NCI-H1694 treated with DMSO at 0.1 percent for 48 hours (cell line): ENCODE results near the gene LEUTX.
A peak's percentile ranks its signal among the peaks of the same experiment; 100 is the strongest.
"Not testable (repeated sequence)": the region's sequence is repeated elsewhere in the genome, so short reads cannot be mapped to it uniquely, and the experiment has no call there.

Experiments
- DNase-seq: peaks from one replicate; lab custom pipeline; 2025; lab: John Stamatoyannopoulos, UW

The LEUTX gene, protein sequence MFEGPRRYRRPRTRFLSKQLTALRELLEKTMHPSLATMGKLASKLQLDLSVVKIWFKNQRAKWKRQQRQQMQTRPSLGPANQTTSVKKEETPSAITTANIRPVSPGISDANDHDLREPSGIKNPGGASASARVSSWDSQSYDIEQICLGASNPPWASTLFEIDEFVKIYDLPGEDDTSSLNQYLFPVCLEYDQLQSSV

DNA sequence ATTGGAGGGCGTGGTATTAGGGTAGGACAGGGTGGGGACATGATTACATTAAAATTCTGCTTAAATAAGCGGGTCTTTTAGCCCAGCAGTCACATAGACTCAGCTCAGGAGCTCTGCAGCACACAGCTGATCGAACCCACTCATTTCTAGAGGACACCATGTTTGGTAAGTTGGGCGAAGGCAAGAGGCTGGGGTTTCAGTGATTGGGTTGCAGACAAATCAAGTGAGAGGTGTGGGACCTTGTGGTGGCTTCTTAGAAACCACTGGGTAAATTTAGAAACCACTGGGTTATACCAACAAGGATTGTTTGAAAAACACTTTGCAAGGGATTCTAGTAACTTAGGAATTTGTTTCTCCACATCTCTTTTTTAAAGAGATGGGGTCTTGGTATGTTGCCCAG, at the start of gene LEUTX:
TSS of gene LEUTX (plus strand) at position 92 of the 400 bp plus-strand sequence. CDS start at position 159, 67 bp downstream.
- DNase-seq, result no peak

DNA sequence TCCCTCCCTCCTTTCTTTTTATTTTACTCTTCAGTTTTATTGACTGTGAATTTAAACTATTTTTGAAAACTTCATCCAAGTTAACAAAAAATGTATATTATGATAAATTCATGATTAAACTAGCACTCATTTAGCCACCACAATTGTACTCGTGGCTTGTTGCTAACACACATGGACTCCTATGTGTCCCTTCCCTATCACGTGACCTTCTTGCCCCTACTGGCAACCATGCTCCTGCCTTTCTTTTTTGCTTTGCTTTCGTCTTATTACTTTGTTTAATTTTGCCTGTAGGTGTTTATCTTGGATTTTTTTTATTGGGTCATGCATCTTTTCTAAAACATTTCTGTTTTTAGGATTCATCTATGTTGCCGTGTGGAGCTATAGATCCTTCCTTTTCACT, 49.1 kb upstream of the LEUTX start:
- DNase-seq, result no peak

DNA sequence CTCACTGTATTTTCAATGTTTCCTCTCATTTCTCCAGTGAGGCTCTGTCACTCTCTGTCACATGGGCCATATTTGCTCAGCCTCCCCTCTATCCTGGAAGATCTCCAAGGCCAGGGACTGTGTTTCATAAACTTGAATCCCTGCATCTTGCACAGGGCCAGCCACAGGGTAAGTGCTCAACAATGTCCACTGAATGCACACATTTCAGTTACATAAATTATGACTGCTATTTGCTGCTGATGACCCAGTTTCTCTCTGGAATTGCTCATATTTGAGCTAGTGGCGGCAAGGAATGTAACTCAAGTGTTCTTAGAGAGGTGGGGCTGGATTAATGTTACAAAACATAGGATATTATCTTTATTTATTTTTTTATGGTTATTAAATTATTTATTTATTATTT, 47.0 kb upstream of the LEUTX start:
- DNase-seq, result no peak

DNA sequence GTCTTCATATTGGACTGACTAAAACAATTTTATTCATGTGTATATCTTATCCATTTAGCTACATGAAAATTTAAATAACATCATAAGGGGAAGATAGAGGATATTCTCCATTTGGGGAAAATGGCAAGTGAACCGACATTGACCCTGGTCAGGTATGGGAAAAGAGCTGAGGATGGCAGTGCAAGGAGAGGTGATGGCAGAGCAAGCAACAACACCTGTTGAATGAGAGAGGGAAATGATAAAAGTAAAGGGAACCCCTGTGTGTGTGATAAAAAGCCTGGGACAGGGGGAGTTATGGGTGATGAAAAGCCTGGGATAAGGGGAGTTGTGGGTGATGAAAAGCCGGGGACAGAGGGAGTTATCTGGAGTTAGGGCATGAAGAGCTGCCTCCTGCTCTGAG, 44.8 kb upstream of the LEUTX start:
- no peak for DNase-seq

DNA sequence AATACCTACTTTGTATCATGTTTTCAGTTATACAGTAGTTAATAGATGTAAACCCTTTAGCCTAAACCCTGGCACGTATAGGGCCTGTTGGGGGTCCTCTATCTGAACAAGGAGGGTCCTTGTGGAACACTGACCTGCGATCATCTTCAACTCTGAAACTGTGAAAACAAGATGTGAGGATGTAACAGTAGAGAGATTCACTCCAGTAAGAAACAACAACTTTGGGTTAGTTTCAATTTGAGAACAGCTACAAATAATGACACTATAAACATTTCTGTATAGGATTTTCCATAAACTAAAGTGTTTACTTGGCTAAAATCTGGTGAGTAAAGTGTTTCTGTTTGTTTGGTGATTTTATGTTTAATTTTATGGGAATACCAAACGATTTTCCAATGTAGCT, 43.0 kb upstream of the LEUTX start:
- no peak for DNase-seq

DNA sequence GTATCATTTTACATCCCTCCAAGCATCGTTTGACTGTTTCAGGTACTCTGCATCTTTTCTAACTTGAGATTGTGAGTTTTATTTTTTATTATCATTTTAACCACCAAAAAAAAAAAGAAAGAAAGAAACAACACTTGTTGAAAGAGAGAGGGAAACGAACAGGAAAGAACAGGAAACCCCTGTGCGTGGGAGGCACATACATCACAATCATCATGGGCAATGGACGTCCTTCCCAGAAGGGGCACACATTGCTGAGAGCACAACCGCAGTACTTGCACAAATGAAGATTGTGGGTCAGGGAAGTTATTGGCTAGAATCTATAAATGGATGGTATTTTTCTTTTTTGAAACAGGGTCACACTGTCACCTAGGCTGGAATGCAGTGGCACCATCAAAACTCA, 42.6 kb upstream of the LEUTX start:
- DNase-seq, result no peak

DNA sequence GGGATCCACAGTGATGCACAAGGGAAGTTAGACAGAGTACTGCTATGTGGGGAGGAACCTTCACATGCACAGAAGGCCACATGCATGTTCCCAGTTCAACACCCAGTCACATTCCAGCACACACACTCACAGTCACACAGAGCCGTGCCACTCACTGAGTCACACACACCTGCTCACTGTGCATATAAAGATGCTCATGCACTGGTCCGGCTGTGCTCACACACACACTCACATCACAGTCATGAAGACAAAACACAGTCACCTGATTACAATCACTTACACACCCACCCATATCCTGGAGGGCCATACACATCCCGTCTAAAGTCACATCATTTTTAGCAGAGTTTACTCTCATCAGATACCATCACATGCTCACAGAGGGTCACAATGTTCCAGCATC, 41.3 kb upstream of the LEUTX start:
- no peak for DNase-seq

DNA sequence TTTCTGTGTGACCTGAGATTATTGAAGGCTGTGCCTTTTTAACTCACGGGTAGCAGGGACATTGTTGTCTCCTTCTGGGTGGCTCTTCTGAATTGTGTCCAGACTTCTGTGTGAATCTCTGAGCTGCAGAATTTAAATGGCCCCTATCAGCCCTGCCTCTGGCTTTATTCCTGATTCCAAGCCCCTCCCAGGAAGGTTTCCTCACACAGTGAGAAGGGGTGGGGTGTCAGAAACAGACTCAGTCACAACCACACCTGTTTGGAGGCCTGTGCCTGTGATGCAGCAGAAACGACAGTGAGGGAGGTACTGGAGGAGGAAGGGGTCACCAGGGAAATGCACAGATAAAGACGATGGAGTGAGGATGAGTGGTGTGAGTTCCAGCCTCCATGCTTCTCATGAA, 40.8 kb upstream of the LEUTX start, which contains the start of gene CLC:
TSS of gene CLC (minus strand) at position 139 of the 400 bp plus-strand sequence. CDS start at position 62, 77 bp downstream.
- DNase-seq, result no peak

DNA sequence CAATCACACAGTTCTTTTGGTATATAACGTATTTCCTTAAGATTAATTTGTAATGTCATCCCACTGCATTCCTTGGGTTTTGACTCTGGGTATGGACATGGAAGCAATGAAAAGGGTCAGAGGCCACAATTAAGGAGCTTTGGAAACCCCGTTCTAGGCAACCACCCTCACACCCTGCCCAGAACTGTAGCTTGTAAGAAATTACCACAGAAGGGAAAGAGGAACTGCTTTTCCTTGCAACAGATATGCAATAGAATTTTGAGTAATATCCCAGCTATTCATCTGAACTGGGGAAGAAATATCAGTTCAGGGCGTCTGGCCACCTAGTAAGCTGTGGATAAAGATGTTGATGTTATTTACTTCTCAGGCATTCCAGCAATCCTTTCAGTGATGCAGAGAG, 39.8 kb upstream of the LEUTX start:
- DNase-seq, result no peak

DNA sequence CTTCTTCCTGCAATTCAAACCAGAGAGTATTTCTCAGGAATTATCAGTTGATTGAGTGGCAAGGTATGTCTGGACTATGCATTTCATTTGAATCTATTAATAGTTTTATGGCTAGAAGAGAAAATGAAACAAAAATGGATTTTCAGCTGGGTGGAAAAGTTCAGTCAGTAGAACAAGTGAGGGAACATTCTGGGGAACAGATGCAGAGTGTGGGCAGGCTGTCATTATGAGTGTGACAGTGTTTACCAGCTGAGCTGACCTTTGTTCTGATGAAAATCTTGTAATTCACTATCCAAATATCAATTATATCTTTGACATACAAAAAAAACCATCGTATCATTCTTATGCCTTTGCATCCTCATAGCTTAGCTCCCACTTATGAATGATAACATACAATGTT, 38.3 kb upstream of the LEUTX start:
- no peak for DNase-seq

DNA sequence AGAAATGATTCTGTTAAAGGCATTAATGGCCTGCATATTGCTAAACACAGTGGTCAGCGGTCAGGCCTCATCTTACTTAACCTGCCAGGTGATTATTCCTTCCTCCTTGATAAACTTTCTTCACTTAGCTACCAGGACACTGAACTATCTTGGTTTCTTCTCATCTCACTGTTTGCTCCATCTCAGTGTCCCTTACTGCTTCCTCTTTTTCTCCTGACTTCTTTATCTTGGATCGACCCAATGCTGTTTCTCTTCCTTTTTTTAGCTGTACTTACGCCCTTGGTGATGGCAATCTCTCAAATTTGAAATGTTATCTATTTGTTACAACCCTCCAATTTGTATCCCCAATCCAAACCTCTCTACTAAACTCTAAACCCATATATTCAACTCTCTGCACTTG, 33.0 kb upstream of the LEUTX start:
- no peak for DNase-seq

DNA sequence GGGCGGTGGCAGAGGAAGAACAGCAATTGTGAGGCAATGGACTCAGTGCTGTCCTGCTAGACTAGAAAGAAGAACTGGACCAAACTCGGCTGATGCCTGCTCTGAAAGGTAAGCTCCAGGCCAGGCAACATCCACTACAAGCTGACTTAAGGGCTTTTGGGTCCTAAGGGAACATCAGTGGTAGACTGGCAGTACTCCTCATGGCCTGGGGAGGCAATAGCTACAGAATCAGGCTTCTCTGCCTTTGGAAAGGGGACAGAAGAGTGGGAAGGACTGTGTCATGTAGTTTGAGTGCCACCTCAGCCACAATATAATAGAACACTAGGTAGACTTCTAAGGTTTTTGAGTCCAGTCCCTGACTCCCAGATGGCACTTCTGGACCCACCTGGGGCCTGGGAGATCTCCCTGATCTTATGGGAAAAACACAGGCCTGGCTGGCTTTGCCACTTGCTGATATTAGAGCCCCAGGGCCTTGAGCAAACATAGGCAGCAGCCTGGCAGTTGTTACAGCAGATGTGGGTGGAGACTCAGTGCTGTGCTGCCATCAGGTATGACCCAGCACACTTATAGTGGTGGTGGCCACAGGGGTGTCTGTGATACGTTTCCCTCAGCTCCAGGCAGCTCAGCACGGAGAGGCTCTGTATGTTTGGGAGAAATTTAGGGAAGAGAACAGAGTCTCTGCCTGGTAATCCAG, 31.7 kb upstream of the LEUTX start:
- DNase-seq, result no peak

DNA sequence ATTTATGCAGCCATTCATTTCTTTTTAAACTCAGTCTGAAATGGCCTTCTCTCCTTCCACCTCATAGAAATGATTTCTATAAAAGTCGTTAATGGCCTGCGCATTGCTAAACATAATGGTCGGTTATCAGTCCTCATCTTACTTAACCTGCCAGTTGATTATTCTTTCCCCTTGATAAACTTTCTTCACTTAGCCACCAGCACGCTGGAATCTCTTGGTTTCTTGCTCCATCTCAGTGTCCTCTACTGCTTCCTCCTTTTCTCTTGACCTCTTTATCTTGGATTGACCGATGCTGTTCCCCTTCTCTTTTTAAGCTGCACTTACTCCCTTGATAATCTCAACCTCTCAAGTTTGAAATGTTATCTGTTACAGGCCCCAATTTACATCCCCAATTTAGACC, 28.7 kb upstream of the LEUTX start:
- no peak for DNase-seq

DNA sequence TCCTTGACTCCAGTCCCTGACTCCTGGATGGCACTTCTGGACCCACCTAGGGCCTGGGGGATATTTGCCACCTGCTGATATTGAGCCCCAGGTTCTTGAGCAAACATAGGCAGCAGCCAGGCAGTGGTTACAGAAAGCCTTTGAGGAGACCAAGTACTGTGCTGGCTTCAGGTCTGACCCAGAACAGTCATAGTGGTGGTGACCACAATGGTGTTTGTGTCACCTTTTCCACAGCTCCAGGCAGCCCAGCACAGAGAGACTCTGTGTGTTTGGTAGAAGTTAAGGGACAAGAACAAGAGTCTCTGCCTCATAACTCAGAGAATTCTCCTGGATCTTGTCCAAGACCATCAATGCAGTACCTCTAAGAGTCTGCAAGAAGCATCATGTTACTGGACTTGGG, 26.3 kb upstream of the LEUTX start:
- no peak for DNase-seq

DNA sequence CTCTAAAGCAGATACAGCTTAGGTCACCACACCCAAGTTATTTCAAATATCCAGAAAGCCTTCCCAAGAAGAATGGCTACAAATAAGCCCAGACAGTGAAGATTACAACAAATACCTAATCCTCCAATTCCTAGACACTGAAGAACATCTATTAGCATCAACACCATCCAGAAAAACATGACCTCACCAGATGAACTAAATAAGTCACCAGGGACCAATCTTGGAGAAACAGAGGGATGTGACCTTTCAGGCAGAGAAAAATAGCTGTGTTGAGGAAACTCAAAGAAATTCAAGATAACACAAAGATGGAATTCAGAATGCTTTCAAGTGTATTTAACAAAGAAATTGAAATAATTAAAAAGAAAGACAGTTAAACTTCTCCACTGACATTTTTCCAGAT, 25.9 kb upstream of the LEUTX start:
- no peak for DNase-seq

DNA sequence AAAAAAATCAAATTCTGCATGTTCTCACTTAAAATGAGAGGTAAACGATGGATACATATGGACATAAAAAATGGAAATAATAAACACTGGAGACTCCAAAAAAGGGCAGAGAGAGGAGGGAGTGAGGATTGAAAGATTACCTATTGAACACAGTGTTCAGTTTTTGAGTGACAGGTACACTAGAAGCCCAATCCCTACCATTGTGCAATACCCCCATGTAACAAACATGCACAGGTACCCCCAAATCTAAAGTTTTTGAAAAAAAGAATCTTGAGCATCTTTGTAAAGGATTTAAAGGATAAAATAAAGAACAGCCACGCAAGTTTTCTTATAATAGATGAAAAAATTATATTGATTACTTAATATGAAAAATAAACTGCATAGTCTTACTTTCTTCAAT, 24.1 kb upstream of the LEUTX start:
- DNase-seq, result no peak

DNA sequence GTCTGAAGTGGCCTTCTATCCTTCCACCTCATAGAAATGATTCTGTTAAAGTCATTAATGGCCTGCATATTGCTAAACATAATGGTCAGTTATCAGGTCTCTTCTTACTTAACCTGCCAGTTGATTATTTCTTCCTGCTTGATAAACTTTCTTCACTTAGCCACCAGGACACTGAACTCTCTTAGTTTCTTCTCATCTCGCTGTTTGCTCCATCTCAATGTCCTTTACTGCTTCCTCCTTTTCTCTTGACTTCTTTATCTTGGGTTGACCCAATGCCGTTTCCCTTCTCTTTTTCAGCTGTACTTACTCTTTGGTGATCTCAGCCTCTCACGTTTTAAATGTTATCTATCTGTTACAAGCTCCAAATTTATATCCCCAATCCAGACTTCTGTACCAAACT, 23.7 kb upstream of the LEUTX start:
- no peak for DNase-seq

DNA sequence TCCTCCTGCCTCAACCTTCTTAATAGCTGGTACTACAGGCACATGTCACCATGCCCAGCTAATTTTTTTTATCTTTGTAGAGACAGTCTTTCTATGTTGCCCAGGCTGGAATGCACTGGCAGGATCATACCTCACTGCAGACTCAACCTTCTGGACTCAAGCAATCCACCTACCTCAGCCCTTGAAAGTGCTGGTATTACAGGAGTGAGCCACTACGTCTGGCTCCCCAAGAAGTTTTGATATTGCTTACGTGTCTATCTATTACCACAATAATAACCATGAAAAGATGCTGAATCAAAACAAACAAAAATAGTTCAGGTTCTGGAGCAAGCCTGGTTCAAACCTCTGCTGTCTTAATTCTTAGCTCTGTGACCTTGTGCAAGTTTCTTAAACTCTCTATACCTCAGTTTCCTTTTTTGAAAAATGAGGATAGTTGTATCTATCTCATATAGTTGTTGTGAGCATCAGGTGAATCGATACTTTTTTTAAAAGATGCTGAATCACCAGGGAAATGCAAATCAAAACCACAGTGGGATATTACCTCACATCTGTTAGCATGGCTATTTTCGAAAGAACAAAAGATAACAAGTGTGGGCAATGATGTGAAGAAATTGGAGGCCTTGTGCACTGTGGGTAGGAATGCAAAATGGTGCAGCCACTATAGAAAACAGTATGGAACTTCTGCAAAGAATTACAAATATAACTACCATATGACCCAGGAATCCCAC, 19.0 kb upstream of the LEUTX start:
- no peak for DNase-seq

DNA sequence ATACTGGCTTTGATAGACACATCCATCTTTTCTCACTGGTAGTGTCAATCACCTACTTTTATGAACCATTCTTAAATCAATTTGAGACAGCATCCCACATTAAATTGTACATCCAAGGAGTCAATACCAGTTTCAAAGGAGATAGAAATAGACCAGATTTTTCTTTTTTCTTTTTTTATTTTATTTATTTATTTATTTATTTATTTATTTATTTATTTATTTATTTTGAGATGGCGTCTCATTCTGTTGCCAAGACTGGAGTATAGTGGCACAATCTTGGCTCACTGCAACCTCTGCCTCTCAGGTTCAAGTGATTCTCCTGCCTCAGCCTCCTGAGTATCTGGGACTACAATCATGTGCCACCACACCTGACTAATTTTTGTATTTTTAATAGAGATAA, 16.8 kb upstream of the LEUTX start:
- DNase-seq, result not testable (repeated sequence)

DNA sequence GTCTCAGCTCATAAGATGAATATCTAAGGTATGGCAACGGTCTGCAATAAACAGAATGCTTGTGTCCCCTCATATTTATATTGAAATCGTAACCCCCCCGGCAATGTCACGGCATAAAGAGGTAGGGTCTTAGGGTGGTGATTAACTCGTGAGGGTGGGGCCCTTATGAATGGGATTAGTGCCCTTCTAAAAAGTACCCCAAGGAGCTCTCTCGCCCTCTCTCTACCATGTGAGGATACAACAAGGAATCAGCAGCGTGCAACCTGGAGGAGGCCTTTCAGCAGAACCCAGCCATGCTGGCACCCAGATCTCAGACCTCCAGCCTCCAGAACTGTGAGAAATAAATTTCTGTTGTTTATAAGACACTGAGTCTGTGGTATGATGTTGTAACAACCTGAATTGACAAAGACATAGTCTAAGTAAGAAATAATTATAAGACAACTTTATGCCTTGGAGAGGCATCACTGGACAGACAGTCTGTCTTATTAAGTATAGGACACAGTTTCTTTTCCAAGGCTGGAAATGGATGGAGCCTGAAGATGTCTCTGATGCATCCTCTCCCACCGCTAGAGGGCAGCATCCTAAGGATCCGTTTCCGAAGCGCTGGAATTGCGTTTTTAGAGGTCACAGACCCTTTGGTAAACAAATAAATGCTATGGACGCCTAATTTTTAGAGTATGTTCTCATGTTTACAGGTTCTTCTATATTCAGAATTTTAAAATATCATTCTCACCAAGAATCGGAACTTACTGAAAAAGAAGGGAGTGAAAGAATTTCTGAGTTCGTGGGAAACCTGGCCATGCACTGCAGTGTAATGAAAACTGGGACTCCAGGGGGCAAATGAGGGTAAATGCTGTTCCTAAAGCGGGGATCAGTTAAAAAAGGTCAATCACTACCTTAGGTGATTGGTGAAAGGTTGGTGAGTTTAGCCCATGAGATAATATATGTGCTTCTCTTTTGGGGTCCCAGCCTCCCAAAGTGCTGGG, 13.3 kb upstream of the LEUTX start:
- DNase-seq, result peak; percentile 37

DNA sequence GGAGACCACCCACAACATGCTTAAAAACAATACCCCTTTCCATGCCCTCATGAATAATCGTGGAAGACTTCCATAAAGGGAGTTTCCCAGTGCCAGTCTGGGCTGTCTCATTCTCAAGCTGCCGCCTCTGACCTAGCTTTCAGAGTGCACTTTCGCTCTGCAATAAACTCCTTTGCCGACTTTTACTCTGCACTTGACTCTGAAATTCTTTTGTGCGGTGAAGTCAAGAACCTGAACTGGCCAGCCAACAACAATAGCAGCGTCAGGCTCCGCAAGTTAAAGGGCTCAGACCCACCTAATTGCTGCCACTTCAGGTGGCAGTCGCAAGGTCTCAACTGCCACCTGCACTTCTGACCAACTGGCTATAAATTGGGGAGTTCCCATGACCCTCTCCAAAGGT, 10.3 kb upstream of the LEUTX start:
- no peak for DNase-seq

DNA sequence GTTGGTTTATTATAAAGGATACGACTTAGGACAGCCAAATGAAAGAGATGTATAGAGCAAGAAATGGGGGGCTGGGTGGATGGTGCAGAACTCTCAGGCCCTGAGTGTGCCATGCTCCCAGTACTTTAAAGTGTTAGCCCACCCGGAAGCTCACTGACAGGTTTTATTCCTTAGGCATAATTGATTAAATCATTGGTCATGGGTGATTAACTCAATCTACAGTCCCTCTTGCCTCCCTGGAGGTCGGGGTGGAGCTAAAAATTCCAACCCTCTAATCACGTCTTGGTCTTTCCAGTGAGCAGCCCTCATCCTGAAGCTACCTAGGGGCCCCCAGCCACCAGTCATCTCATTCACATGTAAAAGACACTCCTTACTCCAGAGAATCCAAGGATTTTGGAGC, 9.9 kb upstream of the LEUTX start:
- DNase-seq, result no peak
